Testis (tissue), 3 donors: ENCODE data around the gene TOM1L2. TPM values are rescaled to one million over a fixed set of nuclear protein-coding genes. Genes with fewer than 3 reads are reported as not detected.
"Not testable (repeated sequence)": the region's sequence is repeated elsewhere in the genome, so short reads cannot be mapped to it uniquely, and the experiment has no call there.

Experiments used
- DNase-seq: peaks from one replicate; pipeline ENCODE4 v3.0.0-alpha.2; 2019
- H3K27ac ChIP-seq, 2 donors: fragments of 200-600 bp; sonication (generic); one replicate each; pipeline ENCODE4 v1.5.1; 2019
- H3K27me3 ChIP-seq: fragments of 200-600 bp; sonication (generic); one replicate; pipeline ENCODE4 v1.5.1; 2019
- H3K36me3 ChIP-seq: fragments of 200-600 bp; sonication (generic); one replicate; pipeline ENCODE4 v1.5.1; 2017; ENCODE audit warnings: low read depth; ENCODE audit errors: missing control alignments
- H3K4me1 ChIP-seq: fragments of 200-600 bp; sonication (generic); one replicate; pipeline ENCODE4 v1.5.1; 2019
- H3K4me3 ChIP-seq, 2 donors: fragments of 200-600 bp; sonication (generic); one replicate each; pipeline ENCODE4 v1.5.1; 2017 to 2019
- H3K9me3 ChIP-seq: fragments of 200-600 bp; sonication (generic); one replicate; pipeline ENCODE4 v1.5.1; 2017
- CTCF ChIP-seq, 3 experiments: fragments of 450-650 bp in 2 of 3; fragments of 200-600 bp in 1 of 3; sonication (generic) in 1 of 3; IDR thresholded peaks; one replicate each; pipeline ENCODE4 v1.5.1; 2016 to 2019; ENCODE audit warnings: antibody characterized with exemption in 3 of 3, mild to moderate bottlenecking in 2 of 3, moderate library complexity in 1 of 3
- POLR2A ChIP-seq: fragments of 450-650 bp; IDR thresholded peaks from one replicate; pipeline ENCODE4 v1.6.1; 2017; ENCODE audit warnings: antibody characterized with exemption, mild to moderate bottlenecking, moderate library complexity
- WGBS, 2 donors: methylation state at CpG; one replicate each; pipeline ENCODE4 v1.1.5; 2018; 5-methylcytosine and 5-hydroxymethylcytosine counted together
- intact Hi-C: fragments of 100-400 bp; cut with DNase I; formaldehyde crosslinking; loops from one replicate; pipeline ENCODE4 v1.15.1; 2023; ENCODE audit warnings: low total_unique reads
- polyA plus RNA-seq: library from polyadenylated mRNA; stranded (reverse); fragments of 350-450 nt; fragmentation: Illumina TruSeq; extraction: RNeasy Lipid Tissue Mini Kit (QIAGEN cat#74804); gene quantifications from one replicate; pipeline ENCODE4 v1.2.3, GENCODE V29; 2014; ENCODE audit warnings: low read depth, low replicate concordance; ENCODE audit not compliant: insufficient read depth
- total RNA-seq, 2 donors: library from RNA; depleted of rRNA; stranded (reverse); fragments of >200 nt; gene quantifications; one replicate each; pipeline ENCODE4 v1.2.3, GENCODE V29; 2016

The TOM1L2 gene
- total and polyA plus RNA-seq, 3 donors from 2014 or later = 92.4 to 221 (median 218) TPM

GRCh38 chr17:17998934-17999333, 26.7 kb upstream of the TOM1L2 start:
- no peak for DNase-seq

GRCh38 chr17:17995887-17996286, 23.7 kb upstream of the TOM1L2 start:
- H3K27ac ChIP-seq, H3K4me1 ChIP-seq, H3K9me3 ChIP-seq, DNase-seq, intact Hi-C loops, H3K36me3 ChIP-seq, H3K27me3 ChIP-seq, H3K4me3 ChIP-seq: not testable (repeated sequence)
- WGBS, 2 donors = 95 to 97% methylated on average over 8 of the region's 8 CpGs

More at GRCh38 chr17:17998934-17999333, 26.7 kb upstream of the TOM1L2 start:
- Histone ChIP-seq H3K4me1 (no peaks in the 10 kb centered on the region), H3K36me3 (no peaks in the 10 kb centered on the region), H3K9me3 (no peaks in the 10 kb centered on the region), H3K27ac (no peak overlapping the region), H3K27me3 (no peaks in the 10 kb centered on the region), H3K4me3 (no peak overlapping the region)
- intact Hi-C loops = no loop called here
- WGBS, 2 donors = 91 to 95% methylated on average over 4 to 8 of the region's 8 CpGs
- TF ChIP-seq POLR2A = no peak
- TF ChIP-seq CTCF (IDR thresholded peaks at IDR 0.05) = no peak

GRCh38 chr17:17994271-17995069, 22.3 kb upstream of the TOM1L2 start:
- intact Hi-C loops = no loop called here
- 58 to 85% methylated on average over 18 of the region's 18 CpGs for WGBS, 2 donors

GRCh38 chr17:17993852-17994251, 21.7 kb upstream of the TOM1L2 start:
- no peaks in the 10 kb centered on the region for H3K9me3 ChIP-seq
- TF ChIP-seq POLR2A (no peak), CTCF (IDR thresholded peaks at IDR 0.05) (no peak)
- H3K36me3 ChIP-seq = no peaks in the 10 kb centered on the region
- no peak for DNase-seq
- intact Hi-C loops = no loop called here
- H3K4me3 ChIP-seq = no peak overlapping the region
- 95 to 96% methylated on average over 10 to 12 of the region's 12 CpGs for WGBS, 2 donors
- H3K27me3 ChIP-seq = no peaks in the 10 kb centered on the region
- no peak overlapping the region for H3K27ac ChIP-seq
- no peaks in the 10 kb centered on the region for H3K4me1 ChIP-seq

More at GRCh38 chr17:17994271-17995069, 22.3 kb upstream of the TOM1L2 start:
- Histone ChIP-seq H3K27ac (no peak overlapping the region), H3K4me3 (no peak overlapping the region), H3K36me3 (no peaks in the 10 kb centered on the region), H3K27me3 (no peaks in the 10 kb centered on the region), H3K9me3 (no peaks in the 10 kb centered on the region), H3K4me1 (no peaks in the 10 kb centered on the region)
- TF ChIP-seq CTCF (IDR thresholded peaks at IDR 0.05) (peak in 1 of 3 experiments; percentile 27), POLR2A (no peak)
- DNase-seq = peak; percentile 70

- Histone ChIP-seq H3K4me3 (no peak overlapping the region), H3K4me1 (no peaks in the 10 kb centered on the region), H3K9me3 (no peaks in the 10 kb centered on the region), H3K27ac (no peak overlapping the region), H3K36me3 (no peaks in the 10 kb centered on the region), H3K27me3 (no peaks in the 10 kb centered on the region)
- WGBS, 2 donors = 87 to 92% methylated on average over 2 of the region's 2 CpGs
- TF ChIP-seq CTCF (IDR thresholded peaks at IDR 0.05) (no peak), POLR2A (no peak)
- DNase-seq = no peak
- intact Hi-C loops = no loop called here
These were observed 21.2 kb upstream of the TOM1L2 start for GRCh38 chr17:17993366-17993765.
